ENCODE results near the gene VAV2.

The VAV2 gene

DNA sequence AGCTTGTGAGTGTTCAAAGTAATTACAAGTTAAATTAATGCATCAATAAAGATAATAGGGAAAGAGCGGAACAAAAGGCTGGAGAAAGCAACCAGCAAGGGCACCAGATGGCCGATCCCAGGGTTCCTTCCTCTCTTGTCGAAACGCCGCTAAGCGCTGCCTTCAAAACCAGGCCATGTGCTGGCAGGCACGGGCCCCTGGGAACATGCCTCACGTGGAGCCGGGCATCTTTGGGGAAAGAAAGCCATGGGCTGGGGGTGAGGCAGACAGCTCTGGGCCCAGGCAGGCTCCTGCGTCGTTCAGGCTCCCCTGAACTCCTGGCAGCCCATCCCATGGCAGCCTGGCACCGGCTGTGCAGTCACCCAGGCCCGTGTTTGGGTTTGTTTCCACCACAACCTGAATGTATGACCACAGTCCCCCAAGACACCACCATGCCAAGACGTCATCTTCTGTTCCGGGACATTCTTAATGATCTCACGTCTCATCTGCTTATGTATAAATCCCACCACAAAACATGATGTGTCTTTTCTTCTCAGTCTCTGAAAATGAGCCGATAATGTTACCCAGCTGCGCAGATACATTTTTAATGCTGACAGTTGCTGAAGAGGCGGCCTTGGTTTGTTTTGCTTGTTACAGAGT lies 143.5 kb downstream of the VAV2 start:
- DNase-seq = no peak

DNA sequence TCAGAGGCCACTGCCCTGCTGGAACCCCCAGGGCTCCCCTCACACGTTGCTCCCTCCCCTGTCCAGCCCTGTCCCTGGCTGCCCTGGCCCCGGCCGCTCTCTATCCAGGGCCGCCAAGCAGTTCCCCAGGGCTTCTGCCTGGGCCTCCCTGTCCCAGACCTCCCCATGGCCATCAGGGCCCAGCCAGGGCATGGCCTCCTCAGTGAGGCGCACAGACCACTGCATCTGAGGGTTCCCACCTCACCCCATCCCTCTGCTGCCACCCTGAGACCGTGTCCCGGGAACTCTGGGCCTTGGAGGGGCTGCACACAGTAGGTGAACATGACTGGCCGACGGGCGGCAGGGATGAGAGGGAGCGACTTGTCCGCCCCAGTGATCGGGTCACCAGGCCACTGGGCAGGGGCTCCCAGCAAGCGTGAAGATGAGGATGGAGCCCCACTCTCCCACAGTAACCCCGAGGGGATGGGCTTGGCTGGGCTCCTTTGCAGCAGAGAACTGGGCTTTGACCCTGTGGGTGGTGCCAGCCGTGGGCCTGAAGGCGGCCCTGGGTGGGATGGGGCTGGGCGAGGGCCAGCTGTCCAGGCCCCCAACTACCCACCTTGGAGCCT lies 145.5 kb downstream of the VAV2 start:
- DNase-seq = no peak

DNA sequence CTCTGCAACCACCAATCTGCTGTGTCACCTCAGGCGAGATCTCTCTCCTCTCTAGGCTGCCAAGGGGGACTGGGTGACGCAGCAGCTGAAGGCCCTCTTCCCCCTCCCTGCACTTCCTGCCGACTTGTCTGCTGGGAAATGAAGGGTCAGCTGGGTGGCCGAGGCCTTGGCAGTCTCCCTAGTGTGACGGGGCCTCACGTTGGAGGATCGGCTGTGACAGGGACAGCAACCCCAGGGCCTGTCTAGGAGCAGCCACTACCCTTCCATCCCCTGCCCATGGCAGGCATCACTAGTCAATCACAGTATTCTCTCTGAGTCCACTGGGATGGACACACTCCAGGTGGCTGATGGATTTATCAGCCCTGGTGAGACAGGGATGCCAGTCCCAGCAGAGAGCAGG lies 146.7 kb downstream of the VAV2 start:
- peak; percentile 55 to 56 for DNase-seq

DNA sequence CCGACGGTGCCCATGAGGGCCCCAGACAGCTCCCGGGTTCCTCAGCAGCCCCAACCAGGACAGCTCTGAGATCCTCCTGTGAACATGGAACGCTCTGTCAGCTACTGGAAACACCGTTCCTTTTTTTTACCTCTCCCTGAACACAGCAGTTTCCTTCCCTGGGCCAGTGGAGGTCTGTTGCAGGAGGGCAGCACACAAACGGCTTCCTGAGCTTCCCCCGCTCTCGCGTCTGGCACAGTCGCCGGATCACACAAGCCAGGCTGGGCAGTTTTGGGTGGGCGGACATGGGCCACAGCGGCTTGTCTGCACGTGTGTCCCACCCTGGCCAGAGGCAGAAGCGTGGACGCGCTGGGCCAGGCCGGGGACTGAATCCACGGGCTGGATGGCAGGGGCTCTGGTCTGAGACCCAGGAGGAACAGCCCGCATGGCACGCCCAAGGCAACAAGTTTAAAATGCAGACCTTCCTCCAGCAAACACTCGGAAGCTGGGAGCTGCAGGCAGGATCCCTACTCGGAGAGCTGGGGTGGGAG lies 147.2 kb downstream of the VAV2 start:
- DNase-seq = peak in 1 of 2 donors; percentile 40

DNA sequence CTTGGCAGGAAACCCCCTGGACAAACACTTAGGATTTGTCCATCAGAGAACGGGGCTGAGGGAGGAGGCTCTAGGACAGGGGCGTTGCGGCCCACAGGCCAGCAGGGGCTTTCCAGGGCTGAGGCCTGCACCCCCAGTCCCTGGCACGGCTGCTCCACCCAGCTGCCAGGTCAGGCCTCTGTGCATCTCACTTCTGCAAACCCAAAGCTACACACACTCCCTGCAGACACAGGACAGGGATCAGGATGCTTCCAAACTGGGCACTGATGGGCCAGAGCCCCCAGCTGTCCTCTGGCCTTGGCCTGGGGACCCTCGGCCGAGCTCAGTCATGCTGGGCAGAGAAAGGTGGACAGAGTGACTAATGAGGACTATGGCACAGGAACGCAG lies 147.7 kb downstream of the VAV2 start:
- no peak for DNase-seq

DNA sequence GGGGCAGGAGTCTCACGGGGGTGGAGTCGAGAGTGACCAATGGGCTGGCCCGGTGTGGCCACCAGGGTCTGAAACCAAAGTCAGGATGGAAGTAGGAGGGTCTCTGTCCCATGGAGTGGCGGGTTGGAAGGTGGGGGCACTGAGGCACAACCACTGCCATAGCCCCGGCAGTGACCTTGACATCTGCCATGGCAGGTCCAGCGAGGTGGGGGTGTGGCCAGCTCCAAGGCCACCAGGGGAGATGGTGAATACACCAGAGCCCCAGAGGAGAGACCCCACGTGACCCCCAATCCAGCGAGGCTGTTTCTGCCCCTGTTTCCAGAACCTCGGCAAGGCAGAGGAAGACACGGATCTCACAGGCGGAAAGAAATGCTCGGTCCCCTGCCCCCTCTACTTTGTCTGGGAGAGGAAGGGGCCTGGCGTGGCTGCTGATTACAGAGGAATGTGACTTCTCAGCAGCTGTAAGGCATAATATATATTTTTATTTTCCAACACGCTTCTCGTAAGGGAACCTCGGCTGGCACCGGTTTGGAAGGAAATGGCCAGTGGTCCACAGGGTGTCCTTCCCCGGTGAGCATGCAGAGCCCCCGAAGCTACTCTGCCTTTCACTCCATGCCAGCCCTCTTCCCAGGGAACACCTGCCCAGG lies 148.2 kb downstream of the VAV2 start:
- DNase-seq = no peak

DNA sequence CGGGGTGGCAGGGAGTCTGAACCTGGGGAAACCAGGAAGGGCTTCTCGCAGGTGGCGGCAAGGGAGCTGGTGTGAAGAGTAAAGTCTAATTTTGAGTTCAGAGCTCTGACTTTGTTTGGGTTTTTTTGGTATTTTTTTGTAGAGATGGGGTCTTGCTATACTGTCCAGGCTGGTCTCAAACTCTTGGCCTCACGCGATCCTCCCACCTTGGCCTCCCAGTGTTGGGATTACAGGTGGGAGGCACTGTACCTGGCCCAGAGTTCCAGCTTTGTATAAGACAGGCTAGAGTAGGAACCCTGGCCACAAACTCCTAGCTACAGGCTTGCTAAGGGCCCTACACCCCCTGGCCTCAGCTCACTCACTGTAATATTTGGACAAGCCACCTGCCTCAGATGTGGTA lies 148.9 kb downstream of the VAV2 start:
- no peak for DNase-seq

DNA sequence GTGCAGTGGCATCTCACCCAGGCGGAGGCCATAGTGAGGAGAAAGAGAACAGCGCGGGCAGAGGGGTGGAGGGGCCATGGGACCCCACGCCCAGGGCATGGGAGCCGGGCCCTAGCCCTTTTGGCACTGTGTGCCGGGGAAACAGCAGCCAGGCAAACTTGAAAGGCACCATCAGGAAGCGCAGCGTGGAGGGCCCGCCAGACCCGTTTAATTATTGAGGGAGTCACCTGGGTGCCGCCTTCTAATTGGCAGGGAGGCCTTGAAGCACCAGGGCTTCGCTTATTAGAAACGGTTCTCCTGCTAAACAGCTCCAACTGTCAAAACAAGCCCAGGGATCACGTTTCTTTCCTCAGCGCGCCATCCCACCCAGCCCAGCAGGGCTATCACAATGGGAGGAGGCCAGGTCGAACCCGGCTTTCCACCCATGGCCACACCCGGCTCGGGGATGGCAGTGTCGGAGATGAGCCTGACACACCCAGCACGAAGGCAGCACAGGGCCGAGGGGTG lies 149.3 kb downstream of the VAV2 start:
- DNase-seq = no peak

DNA sequence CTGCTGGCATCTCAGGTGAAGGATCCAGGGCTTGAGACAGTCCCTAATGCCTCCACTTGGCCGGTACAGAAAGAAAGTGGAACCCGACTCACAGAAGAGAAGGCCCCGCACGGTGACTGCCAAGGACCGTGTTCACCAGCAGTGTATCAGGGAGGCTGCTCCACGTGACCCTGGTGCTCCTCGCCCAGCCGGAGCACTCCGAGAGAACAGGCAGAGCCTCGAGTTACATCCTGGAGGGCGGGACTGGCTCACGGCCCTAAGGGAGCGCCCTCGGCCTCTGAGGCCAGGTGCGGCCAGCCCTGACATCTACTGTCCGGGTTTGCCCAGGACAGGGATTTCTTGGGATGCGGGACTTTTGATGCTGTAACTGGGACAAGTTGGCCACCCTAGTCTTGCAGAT lies 149.9 kb downstream of the VAV2 start:
- no peak for DNase-seq

DNA sequence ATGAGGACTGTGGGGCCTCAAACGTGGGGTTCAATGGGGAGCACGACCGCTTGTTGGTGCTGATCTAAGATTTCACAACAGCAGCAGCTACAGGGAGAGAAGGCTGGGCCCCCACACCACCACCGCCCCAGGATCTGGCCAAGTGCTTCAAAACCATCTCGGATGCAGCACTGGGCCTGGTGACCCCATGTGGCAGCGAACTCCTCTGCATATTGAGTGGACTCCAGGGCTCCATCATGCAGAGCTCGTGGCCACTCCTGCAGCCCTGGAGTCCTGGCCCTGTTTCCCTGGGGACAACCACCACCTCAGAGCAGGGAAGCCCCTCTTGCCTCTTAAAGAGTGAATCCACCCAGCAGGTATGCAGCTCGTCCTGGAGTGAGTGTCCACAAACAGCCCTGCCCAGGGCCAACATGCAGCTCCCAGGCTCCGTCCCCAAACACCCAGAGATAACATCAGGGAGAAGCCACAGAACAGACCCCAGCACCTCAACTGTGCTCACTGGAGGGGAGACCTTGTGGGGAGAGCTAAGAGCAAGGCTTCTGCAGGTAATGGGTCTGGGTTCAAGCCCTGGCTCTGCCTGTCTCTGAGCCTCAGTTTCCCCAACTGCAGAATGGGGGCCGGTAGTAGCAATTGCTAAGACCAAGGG lies 150.8 kb downstream of the VAV2 start:
- DNase-seq = no peak

DNA sequence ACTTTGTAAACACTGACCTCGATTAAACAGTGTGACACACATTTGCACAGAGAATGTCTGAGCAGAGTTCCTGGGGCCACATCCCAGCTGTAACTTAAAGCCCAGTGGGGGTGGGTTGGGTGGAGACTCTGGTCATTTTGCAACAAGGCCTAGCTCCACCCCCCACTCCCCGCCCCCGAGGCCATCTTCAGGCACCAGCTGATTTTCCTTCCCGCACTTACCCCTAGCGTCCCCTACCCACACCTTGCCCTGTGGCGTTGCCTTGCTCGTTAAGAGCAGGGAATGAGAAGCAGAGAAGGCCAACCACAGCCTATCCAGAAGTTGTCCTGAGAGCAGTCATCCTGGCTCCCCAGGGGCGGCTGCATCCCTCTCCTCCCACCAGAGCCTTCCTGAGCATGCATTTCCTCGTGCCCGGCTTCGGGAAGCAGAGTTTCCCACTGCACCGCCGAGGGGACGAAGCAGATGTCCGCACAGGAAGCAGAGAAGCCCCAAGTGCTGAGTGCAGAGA lies 152.2 kb downstream of the VAV2 start:
- no peak for DNase-seq

DNA sequence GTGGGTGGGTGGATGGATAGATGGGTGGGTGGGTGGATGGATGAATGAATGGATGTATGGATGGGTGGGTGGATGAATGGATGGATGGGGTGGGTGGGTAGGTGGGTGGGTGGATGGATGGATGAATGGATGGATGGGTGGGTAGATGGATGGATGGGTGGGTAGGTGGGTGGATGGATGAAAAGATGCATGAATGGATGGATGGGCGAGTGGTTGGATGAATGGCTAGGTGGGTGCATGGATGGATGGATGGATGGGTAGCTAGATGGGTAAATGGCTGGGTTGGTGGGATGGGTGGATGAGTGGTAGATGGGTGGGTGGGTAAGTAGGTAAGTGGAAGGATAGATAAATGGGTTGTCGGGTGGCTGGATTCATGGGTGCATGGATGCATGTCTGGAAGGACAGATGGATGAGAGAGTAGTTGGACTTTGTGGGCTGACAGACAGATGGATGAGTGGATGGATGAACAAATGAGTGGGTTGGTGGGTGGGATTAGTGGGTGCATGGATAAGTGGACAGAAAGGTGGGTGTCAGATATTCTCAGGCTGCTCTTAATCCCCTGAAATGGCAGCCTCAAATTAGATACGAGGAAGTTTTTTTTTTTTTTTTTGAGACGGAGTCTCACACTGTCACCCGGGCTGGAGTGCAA lies 153.1 kb downstream of the VAV2 start:
- DNase-seq = no peak

DNA sequence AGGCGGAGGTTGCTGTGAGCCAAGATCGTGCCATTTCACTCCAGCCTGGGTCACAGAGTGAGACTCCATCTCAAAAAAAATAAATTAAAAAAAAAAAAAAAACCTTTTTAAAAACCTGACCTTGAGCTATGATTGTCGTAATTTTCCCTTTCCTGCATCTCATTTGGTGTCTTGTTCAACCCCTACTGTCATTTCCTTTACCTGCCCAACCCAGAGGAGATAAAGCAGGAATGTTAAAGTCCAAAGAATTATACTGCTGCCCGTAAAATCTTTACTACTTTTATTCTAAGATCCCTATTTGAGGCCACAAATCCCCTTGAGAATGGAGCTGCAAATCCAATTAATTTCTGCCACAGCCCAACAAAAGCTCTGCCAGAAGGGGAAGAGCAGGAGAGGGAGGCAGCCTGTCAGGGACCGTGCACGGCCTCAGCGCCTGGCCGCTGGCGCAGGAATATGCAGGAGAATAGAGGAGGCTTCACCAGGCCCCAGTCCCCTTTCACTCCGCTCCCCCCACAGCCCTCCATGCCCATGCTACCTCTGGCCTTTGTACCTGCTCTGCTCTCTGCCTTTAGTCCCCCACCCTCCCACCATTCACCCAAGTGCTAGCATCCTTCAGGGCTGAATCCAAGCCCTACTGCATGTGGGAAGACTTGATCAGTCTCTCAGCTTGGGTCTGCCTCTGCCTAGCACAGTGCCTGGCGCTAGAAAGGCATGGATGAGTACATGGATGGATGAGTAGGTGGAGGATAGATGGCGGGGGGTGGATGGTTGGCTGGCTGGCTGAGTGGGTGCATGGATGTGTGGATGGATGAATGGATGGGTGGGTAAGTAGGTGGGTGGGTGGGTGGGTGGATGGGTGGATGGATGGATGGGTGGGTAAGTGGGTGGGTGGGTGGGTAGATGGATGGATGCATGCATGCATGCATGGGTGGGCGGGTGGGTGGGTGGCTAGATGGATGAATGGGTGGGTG lies 154.2 kb downstream of the VAV2 start:
- no peak for DNase-seq

DNA sequence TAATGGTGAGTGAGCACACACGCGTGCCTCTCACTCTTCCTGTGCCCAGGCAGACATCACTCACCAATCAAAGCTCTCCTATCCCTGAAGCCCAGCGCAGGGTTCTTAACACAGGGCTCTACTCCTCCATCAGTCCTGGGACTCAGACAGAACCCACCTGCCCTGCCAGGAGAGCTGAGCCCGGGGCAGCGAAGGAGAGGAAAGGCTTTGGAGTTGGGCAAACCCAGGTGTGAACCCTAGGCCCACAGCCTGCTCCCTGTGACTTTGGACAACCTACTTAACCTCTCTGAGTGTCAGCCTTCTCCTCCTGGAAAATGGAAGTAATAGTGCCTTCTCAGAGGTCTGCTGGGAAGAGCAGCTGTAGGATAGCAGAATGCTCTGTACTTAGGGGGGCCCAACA lies 155.3 kb downstream of the VAV2 start:
- DNase-seq = no peak

DNA sequence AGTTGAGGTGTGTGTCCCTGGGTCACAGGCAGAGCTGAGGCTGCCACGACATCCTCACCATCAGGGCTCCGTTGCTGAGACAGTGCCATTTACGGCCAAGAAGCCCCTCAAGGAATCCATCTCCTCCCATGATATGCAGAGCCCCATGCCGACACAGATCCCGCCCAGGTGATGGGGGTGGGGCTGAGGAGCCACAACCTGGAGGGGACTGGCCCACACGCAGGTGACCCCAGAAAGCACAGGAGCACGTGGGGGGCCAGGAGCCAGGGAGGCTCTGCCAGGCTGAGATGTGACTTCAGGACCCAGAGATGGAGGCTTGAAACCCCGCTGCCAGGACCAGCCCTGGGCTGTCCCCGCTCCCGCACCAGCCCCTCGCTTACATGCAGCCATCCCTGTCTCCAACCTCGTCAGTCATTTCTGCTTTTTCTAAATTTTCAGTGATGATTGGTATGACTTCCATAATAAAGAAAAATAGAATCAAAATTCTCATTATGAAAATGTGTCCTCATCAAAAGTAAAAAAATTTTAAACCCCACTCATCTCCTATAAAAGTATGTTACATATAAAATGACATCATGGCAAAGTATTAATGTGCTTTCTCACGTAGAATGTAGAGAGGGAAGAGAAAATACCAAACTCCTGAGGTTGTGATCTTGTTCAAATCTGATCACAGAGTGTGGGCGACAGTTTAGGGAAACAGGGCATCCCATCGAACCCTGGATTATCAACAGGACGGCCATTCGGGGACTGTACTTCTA lies 155.9 kb downstream of the VAV2 start:
- DNase-seq = no peak

DNA sequence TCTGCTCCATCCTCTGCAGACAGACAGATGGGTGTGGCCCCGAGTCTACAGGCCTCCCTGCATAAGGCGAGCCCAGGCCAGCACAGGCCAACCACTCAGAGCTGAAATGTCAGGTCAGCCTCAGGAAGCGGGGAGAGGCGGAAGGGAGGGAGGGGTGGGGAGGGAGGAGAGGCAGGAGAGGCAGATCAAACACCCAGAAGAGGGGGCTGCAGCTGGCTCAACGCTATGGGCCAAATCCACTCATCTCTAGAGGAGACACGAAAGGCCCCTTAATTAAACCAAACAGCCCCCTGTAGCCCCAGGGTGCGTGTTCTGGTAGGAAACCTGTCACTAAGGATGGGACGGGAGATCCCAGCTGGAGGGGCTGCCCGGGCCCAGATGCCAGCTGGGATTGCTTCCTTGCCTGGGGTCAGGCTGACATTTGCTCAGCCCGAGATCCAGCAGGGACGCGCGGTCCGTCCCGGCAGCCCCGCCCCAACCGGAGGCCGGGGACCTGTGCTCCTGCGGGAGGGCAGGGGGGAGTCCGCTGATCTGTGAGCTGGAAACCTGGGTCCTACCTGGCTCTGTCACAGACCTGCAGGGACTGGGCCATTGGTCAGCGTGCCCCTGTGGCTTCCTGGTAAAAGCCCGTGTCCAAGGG lies 156.7 kb downstream of the VAV2 start:
- no peak for DNase-seq

DNA sequence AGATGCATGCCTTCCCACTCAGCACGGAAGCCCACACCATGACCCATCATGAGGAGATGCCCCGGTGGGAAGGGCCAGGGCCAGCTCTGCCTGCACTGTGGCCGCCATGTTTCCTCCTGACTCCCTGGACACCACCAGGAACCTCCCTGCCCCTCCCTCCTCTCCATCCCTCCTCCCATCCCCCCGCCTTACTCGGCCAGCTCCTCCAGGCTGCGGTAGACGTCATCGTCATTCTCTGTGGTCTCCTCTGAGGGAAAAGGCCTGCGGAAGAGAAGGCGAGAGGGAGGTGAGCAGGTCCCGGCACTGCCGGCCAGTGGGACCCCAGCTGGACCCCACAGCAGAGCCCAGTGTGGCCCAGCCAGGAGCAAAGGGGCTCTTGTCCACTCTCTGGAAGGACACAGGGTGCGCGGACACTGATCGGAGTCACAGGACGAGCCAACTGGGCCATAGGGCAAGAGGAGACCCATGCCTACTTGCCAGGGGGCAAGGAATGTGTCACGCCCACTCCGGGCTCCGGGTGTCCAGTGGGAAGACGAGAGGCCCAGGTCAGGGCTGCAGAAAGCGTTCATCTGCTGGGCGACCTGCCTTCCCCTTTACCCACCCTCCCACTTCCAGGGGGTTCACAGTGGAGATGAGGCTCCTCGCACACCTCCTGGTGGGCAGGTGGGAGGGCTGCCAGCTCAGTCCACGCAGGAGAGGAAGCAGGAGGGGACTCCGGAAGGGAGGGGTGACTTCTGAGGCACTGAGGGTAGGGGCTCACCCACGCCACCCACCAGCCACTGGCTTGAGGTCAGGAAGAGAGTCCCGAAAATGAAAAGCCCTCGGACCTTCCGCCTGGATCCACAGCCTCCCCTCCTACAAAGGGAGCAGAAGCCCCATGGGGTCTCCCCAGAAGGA lies 157.8 kb downstream of the VAV2 start:
- no peak for DNase-seq

DNA sequence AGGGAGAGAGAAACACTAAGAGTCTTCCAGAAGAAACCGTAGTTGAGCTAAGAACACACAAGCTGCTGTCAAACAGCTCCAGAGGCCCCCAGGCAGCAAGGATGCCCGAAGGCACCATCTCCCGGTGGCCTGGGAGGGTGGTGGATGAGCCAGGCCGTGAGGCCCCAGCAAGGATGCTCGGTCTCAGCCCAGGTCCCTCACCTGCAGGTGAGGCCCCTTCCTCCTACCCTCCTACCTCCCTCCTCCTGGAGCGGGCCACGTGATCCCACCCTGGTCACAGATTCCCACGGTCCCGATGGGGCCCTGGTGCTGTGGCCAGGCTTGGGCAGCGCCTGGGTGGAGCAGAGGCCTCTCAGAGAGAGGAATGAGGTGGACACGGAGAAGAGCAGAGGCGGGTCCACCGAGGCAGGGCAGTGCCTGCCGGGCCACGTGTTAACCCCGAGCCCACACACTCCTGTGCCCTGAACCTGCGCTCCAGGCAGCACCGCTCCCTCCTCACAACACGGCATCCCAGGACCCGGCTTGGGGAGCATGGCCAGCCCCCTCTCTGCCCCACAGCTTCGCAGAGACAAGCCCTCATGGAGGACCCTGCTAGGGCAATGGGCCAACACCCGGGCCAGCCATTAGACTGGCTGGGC lies 158.6 kb downstream of the VAV2 start:
- DNase-seq = no peak

DNA sequence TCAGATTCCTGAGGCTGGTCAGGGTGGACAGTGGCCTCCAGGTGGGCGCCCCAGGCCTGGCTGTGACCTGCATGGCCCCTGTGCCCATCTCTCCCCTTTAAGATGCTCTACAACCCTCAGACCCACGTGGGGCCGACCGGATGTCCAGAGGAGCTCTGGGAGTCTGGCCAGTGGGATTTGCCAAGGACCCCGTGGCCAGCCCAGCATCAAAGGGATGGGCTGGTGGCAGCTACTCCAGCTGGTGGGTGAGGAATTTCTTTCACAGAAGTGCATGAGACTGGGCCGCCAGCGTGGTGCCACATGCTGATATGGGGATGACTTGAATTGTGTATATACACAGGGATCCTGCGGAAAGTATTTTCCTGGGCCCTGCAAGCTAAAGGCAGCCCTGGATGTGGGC lies 159.2 kb downstream of the VAV2 start:
- no peak for DNase-seq
